NT2/D1 (cell line): ENCODE results near the gene KCTD3.

Experiments
- DNase-seq: peaks from one replicate; pipeline ENCODE4 v3.0.0-alpha.2; 2011; ENCODE audit warnings: low read depth, low spot score
- H3K27me3 ChIP-seq: 2 replicates; pipeline ENCODE4 v1.6.0; 2011; ENCODE audit warnings: mild to moderate bottlenecking; ENCODE audit not compliant: insufficient read length, insufficient read depth
- H3K36me3 ChIP-seq: 2 replicates; pipeline ENCODE4 v1.6.1; 2011; ENCODE audit warnings: mild to moderate bottlenecking, low read length, mixed read lengths; ENCODE audit not compliant: insufficient read depth, insufficient read length
- H3K4me1 ChIP-seq: 2 replicates; pipeline ENCODE4 v1.5.1; 2011; ENCODE audit not compliant: insufficient read depth, insufficient read length
- H3K4me3 ChIP-seq: 2 replicates; pipeline ENCODE4 v1.5.1; 2011; ENCODE audit warnings: low read depth; ENCODE audit not compliant: insufficient read length
- H3K9ac ChIP-seq: 2 replicates; pipeline ENCODE4 v1.6.0; 2011; ENCODE audit warnings: low read depth; ENCODE audit not compliant: insufficient read length
- H3K9me3 ChIP-seq: 2 replicates; pipeline ENCODE4 v1.5.1; 2011; ENCODE audit warnings: mild to moderate bottlenecking, low read length; ENCODE audit not compliant: insufficient read depth
- SUZ12 ChIP-seq: IDR thresholded peaks from 2 replicates; pipeline ENCODE4 v1.6.1; 2011; ENCODE audit not compliant: insufficient read length, insufficient read depth; ENCODE audit errors: extremely low read depth
- YY1 ChIP-seq: IDR thresholded peaks from 2 replicates; pipeline ENCODE4 v1.6.1; 2011; ENCODE audit not compliant: insufficient read length, insufficient read depth
- ZNF274 ChIP-seq: IDR thresholded peaks from 2 replicates; pipeline ENCODE4 v1.6.1; 2011; ENCODE audit warnings: mild to moderate bottlenecking, low read depth, low read length

The KCTD3 gene

GRCh38 chr1:215600258-215600792 is 33.2 kb downstream of the KCTD3 start:
- DNase-seq, result no peak
- Histone ChIP-seq H3K4me3 (no peak overlapping the region), H3K27me3 (no peaks in the 10 kb centered on the region), H3K36me3 (peaks cover 48% of the 10 kb centered on the region), H3K4me1 (no peaks in the 10 kb centered on the region), H3K9me3 (no peaks in the 10 kb centered on the region), H3K9ac (no peak overlapping the region)
- no peak for TF ChIP-seq SUZ12
- TF ChIP-seq YY1, result no peak
- no peak for TF ChIP-seq ZNF274

- no peak for DNase-seq
- H3K9ac ChIP-seq, result no peak overlapping the region
- TF ChIP-seq ZNF274 (no peak), SUZ12 (no peak), YY1 (no peak)
- H3K36me3 ChIP-seq, result peaks cover 47% of the 10 kb centered on the region
- H3K9me3 ChIP-seq, result no peaks in the 10 kb centered on the region
- no peaks in the 10 kb centered on the region for H3K4me1 ChIP-seq
- H3K27me3 ChIP-seq, result no peaks in the 10 kb centered on the region
- H3K4me3 ChIP-seq, result no peak overlapping the region
These were observed 33.8 kb downstream of the KCTD3 start for GRCh38 chr1:215600867-215601266.

GRCh38 chr1:215601276-215601675 is 34.2 kb downstream of the KCTD3 start:
- Histone ChIP-seq H3K4me1 (no peaks in the 10 kb centered on the region), H3K9ac (no peak overlapping the region), H3K4me3 (no peak overlapping the region), H3K36me3 (peaks cover 43% of the 10 kb centered on the region), H3K9me3 (no peaks in the 10 kb centered on the region), H3K27me3 (no peaks in the 10 kb centered on the region)
- TF ChIP-seq YY1 (no peak), SUZ12 (no peak)
- no peak for DNase-seq

GRCh38 chr1:215603319-215603718 is 36.2 kb downstream of the KCTD3 start:
- peaks cover 34% of the 10 kb centered on the region for H3K36me3 ChIP-seq
- no peak overlapping the region for H3K9ac ChIP-seq
- no peaks in the 10 kb centered on the region for H3K9me3 ChIP-seq
- no peak overlapping the region for H3K4me3 ChIP-seq
- TF ChIP-seq YY1 (no peak), ZNF274 (no peak), SUZ12 (no peak)
- H3K27me3 ChIP-seq, result no peaks in the 10 kb centered on the region
- no peaks in the 10 kb centered on the region for H3K4me1 ChIP-seq
- DNase-seq, result no peak

GRCh38 chr1:215605011-215605621 is 38.0 kb downstream of the KCTD3 start:
- H3K4me3 ChIP-seq, result no peak overlapping the region
- no peak overlapping the region for H3K9ac ChIP-seq
- no peaks in the 10 kb centered on the region for H3K9me3 ChIP-seq
- TF ChIP-seq YY1, result no peak
- no peak for TF ChIP-seq SUZ12
- no peak for TF ChIP-seq ZNF274
- H3K4me1 ChIP-seq, result no peaks in the 10 kb centered on the region
- no peaks in the 10 kb centered on the region for H3K27me3 ChIP-seq
- DNase-seq, result no peak
- H3K36me3 ChIP-seq, result peaks cover 50% of the 10 kb centered on the region

GRCh38 chr1:215606036-215606435 is 38.9 kb downstream of the KCTD3 start:
- TF ChIP-seq ZNF274, result no peak
- no peak for TF ChIP-seq YY1
- no peak for TF ChIP-seq SUZ12
- Histone ChIP-seq H3K4me1 (no peaks in the 10 kb centered on the region), H3K9me3 (no peaks in the 10 kb centered on the region), H3K4me3 (no peak overlapping the region), H3K27me3 (no peaks in the 10 kb centered on the region), H3K36me3 (peaks cover 56% of the 10 kb centered on the region), H3K9ac (no peak overlapping the region)
- DNase-seq, result no peak

- Histone ChIP-seq H3K36me3 (peaks cover 61% of the 10 kb centered on the region), H3K9ac (no peak overlapping the region)
- TF ChIP-seq SUZ12 (no peak), ZNF274 (no peak)
These were observed 39.6 kb downstream of the KCTD3 start for GRCh38 chr1:215606564-215607168.

More at GRCh38 chr1:215606564-215607168, 39.6 kb downstream of the KCTD3 start:
- no peaks in the 10 kb centered on the region for H3K4me1 ChIP-seq
- no peak for DNase-seq
- H3K9me3 ChIP-seq, result no peaks in the 10 kb centered on the region
- H3K27me3 ChIP-seq, result no peaks in the 10 kb centered on the region
- no peak overlapping the region for H3K4me3 ChIP-seq
